Stomach (tissue), 9 donors: ENCODE results near the gene TPTE2. TPM values are rescaled to one million over a fixed set of nuclear protein-coding genes. Genes with fewer than 3 reads are reported as not detected.

Source experiments
- DNase-seq, 2 donors: peaks; one replicate each; pipeline versions ENCODE4 v3.0.0 to v3.0.0-alpha.2; 2013 to 2019
- H3K27ac ChIP-seq, 5 donors: fragments of 200-600 bp in 4 of 5; sonication (generic) in 4 of 5; one replicate each; pipeline ENCODE4 v1.5.1; 2013 to 2019; ENCODE audit warnings: mild to moderate bottlenecking in 1 of 5, moderate library complexity in 1 of 5
- H3K27me3 ChIP-seq, 3 donors: fragments of 200-600 bp; sonication (generic); one replicate each; pipeline ENCODE4 v1.5.1; 2017 to 2019; ENCODE audit warnings: mixed run types in 1 of 3
- H3K36me3 ChIP-seq, 4 donors: fragments of 200-600 bp; sonication (generic); 1 replicate in 3 of 4; 2 replicates in 1 of 4; pipeline ENCODE4 v1.5.1; 2016 to 2019
- H3K4me1 ChIP-seq, 4 donors: fragments of 200-600 bp; sonication (generic); one replicate each; pipeline ENCODE4 v1.5.1; 2016 to 2019
- H3K4me3 ChIP-seq, 4 donors: fragments of 200-600 bp; sonication (generic) in 3 of 4; one replicate each; pipeline ENCODE4 v1.5.1; 2016 to 2019; ENCODE audit warnings: mild to moderate bottlenecking in 1 of 4
- H3K9me3 ChIP-seq, 4 donors: fragments of 200-600 bp; sonication (generic); one replicate each; pipeline ENCODE4 v1.5.1; 2016 to 2019
- EP300 ChIP-seq: sonication (generic); formaldehyde crosslinking; IDR thresholded peaks from one replicate; pipeline ENCODE4 v1.6.1; 2017; ENCODE audit warnings: antibody characterized with exemption
- POLR2A ChIP-seq, 4 donors: fragments of 450-650 bp; IDR thresholded peaks; one replicate each; pipeline ENCODE4 v1.6.1; 2016; ENCODE audit warnings: antibody characterized with exemption in 4 of 4, control low read depth in 2 of 4, mild to moderate bottlenecking in 1 of 4, moderate library complexity in 1 of 4
- POLR2AphosphoS5 ChIP-seq, 3 donors: sonication (generic); formaldehyde crosslinking; IDR thresholded peaks; one replicate each; pipeline ENCODE4 v1.6.1; 2016; ENCODE audit warnings: antibody characterized with exemption in 3 of 3
- WGBS, 5 donors: extraction: QIAGEN DNeasy Blood & Tissue Kit in 3 of 5; methylation state at CpG; one replicate each; pipeline versions ENCODE4 v1.1.5 to v1.1.7; 2013 to 2018; 5-methylcytosine and 5-hydroxymethylcytosine counted together
- intact Hi-C: fragments of 100-400 bp; cut with DNase I; formaldehyde crosslinking; loops from one replicate; pipeline ENCODE4 v1.15.1; 2023; ENCODE audit warnings: low total_unique reads
- polyA plus RNA-seq, 3 donors: library from polyadenylated mRNA; stranded (reverse); fragments of 200-250 nt; gene quantifications; one replicate each; pipeline ENCODE4 v1.2.3, GENCODE V29; 2013
- total RNA-seq, 5 donors: library from RNA; depleted of rRNA; stranded (reverse); fragments of >200 nt; gene quantifications; one replicate each; pipeline versions ENCODE4 v1.1.0 to v1.2.3, GENCODE V29; 2014 to 2016
- TF ChIP-seq, protein P1 (sequence below), 7 experiments: fragments of 450-650 bp in 4 of 7; fragments of 200-600 bp in 3 of 7; sonication (generic) in 3 of 7; IDR thresholded peaks; one replicate each; pipeline ENCODE4 v1.5.1; 2016 to 2019; ENCODE audit warnings: antibody characterized with exemption in 7 of 7, control low read depth in 2 of 7, mild to moderate bottlenecking in 1 of 7
- donor health status: healthy with polysubstance abuse.
- donor health status: Bipolar disorder and iron deficiency.
- donor health status: healthy.

TPTE2 gene
- total and polyA plus RNA-seq, 8 donors, result 1.2 TPM; not detected in 7

DNA sequence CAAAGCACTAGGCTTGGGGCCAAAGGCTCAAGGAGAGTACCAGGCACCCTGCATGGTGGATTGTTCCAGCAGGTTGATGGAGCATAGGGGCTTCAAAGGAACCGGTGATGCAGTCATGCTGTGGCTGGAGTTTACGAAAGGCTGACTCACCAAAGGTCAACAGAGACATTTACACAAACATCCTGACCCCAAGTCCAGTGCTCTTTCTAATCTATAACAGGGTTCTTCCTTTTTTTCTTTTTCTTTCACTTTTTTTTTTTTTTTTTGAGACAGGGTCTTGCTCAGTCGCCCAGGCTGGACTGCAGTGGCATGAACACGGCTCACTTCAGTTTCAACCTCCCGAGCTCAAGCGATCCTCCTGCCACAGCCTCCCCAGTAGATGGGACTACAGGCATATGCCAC is 35.6 kb upstream of the TPTE2 start:
- DNase-seq, result peak in 1 of 2 donors; percentile 15
- intact Hi-C loops, result no loop called here
- H3K4me1 ChIP-seq, result peaks cover 0 to 7% (median 5%) of the 10 kb centered on the region in 4 donors
- TF ChIP-seq POLR2A (IDR thresholded peaks at IDR 0.05) (no peak), EP300 (no peak)
- no peak overlapping the region for H3K4me3 ChIP-seq
- WGBS, 5 donors, result 73 to 84% (median 78%) methylated on average over 6 of the region's 6 CpGs
- no peak overlapping the region for H3K27ac ChIP-seq
- H3K9me3 ChIP-seq, result no peaks in the 10 kb centered on the region
- peaks cover 0 to 31% (median 9%) of the 10 kb centered on the region in 3 donors for H3K27me3 ChIP-seq
- H3K36me3 ChIP-seq, result no peaks in the 10 kb centered on the region

DNA sequence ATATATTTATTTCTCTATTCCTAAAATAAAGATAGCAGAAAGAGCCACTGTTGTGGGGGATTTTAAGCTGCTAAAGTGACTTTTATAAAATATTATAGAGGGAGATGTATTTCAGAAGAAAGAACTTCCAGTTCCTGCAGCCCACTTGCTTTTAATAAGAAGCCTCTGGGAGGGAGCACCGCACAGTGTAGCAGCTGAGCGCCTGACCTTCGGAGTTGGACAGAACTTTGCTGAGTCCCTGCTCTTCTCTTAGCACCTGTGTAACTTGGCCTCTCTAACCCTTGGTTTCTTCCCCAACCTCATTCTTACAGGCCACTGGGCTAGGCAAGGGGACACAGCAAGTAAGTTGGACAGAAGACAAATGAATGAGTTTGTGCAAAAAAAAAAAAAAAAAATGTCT is 34.8 kb upstream of the TPTE2 start:
- intact Hi-C loops, result no loop called here
- WGBS, 5 donors, result 94 to 100% (median 97%) methylated on average over 3 of the region's 3 CpGs
- no peak for TF ChIP-seq POLR2AphosphoS5 (IDR thresholded peaks at IDR 0.05)
- no peak overlapping the region for H3K27ac ChIP-seq
- H3K4me1 ChIP-seq, result no peaks in the 10 kb centered on the region
- peaks cover 0 to 22% (median 0%) of the 10 kb centered on the region in 3 donors for H3K27me3 ChIP-seq
- DNase-seq, result no peak
- no peaks in the 10 kb centered on the region for H3K36me3 ChIP-seq
- no peak overlapping the region for H3K4me3 ChIP-seq
- no peaks in the 10 kb centered on the region for H3K9me3 ChIP-seq

DNA sequence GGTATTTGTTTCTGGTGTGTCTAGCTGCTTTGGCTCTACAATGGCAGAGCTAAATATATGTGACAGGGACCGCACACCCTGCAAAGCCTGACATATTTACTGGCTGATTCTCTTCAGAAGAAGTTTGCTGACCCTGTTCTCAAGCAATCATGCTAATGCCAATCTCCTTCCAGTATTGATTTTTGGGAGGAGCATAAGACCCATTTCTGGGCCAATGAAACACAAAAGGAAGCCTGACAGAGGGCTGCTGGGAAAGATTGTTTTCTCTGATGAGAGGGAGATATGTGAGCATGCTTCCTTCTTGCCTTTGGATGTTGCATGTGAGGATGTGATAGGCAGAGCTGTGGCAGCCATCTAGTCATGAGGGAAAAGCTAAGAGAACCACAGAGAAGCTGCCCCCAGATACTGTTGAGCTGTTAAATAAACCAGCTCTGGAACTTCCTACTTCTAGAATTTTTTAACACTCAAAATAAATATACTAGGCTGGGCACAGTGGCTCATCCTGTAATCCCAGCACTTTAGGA is 31.4 kb upstream of the TPTE2 start:
- Histone ChIP-seq H3K9me3 (no peaks in the 10 kb centered on the region), H3K27ac (no peak overlapping the region), H3K4me1 (peaks cover 0 to 5% (median 0%) of the 10 kb centered on the region in 4 donors), H3K4me3 (no peak overlapping the region), H3K27me3 (peaks cover 0 to under 1% (median 0%) of the 10 kb centered on the region in 3 donors), H3K36me3 (no peaks in the 10 kb centered on the region)
- TF ChIP-seq POLR2A (IDR thresholded peaks at IDR 0.05), result no peak
- TF ChIP-seq, protein P1, sequence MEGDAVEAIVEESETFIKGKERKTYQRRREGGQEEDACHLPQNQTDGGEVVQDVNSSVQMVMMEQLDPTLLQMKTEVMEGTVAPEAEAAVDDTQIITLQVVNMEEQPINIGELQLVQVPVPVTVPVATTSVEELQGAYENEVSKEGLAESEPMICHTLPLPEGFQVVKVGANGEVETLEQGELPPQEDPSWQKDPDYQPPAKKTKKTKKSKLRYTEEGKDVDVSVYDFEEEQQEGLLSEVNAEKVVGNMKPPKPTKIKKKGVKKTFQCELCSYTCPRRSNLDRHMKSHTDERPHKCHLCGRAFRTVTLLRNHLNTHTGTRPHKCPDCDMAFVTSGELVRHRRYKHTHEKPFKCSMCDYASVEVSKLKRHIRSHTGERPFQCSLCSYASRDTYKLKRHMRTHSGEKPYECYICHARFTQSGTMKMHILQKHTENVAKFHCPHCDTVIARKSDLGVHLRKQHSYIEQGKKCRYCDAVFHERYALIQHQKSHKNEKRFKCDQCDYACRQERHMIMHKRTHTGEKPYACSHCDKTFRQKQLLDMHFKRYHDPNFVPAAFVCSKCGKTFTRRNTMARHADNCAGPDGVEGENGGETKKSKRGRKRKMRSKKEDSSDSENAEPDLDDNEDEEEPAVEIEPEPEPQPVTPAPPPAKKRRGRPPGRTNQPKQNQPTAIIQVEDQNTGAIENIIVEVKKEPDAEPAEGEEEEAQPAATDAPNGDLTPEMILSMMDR (IDR thresholded peaks at IDR 0.05), result no peak
- TF ChIP-seq EP300, result no peak
- no peak for TF ChIP-seq POLR2AphosphoS5 (IDR thresholded peaks at IDR 0.05)
- intact Hi-C loops, result no loop called here
- 90 to 100% (median 93%) methylated on average over 1 of the region's 1 CpG for WGBS, 5 donors
- no peak for DNase-seq

DNA sequence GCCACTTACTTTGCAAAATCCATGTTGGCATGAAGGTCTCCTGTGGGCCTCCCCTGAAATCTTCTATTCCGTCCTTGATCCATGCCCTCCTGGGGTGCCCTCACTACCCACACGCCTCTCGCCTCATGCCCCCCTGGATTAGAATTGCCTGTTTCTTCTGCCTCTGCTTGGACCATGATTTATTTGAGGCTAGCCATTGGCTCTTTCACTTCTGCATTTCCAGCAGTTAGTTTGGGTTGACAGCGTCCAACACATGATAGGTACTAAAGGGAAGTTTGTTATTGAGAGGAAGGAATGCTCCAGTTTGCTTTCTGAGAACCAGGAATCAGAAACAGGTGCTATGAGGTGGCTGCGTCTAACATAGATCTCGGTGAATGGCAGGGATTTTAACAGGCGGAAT is 30.5 kb upstream of the TPTE2 start:
- no peak overlapping the region for H3K27ac ChIP-seq
- H3K36me3 ChIP-seq, result no peaks in the 10 kb centered on the region
- TF ChIP-seq EP300 (no peak), POLR2A (IDR thresholded peaks at IDR 0.05) (no peak), POLR2AphosphoS5 (IDR thresholded peaks at IDR 0.05) (no peak)
- TF ChIP-seq, protein P1 (IDR thresholded peaks at IDR 0.05), result no peak
- DNase-seq, result no peak
- H3K4me1 ChIP-seq, result peaks cover 0 to 13% (median 4%) of the 10 kb centered on the region in 4 donors
- H3K9me3 ChIP-seq, result no peaks in the 10 kb centered on the region
- intact Hi-C loops, result no loop called here
- no peaks in the 10 kb centered on the region for H3K27me3 ChIP-seq
- 83 to 88% (median 86%) methylated on average over 7 of the region's 7 CpGs for WGBS, 5 donors
- no peak overlapping the region for H3K4me3 ChIP-seq

DNA sequence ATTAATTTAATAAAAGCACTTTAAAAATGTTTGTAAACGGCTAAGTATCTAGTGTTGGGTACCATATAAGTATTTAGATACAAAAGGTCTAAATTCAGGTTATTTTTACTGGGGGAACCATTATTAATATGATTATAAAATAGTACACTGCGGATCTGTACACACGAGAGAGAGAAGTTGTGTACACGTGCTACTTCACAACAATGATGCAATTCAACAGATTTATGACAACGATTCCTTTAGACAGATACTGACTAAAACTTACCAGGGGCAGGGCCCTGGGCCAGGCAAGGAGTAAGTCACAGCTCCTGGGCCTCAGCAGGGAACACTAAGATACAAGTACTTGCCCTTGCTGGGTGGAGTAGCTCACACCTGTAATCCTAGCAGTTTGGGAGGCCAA is 29.1 kb upstream of the TPTE2 start:
- intact Hi-C loops, result no loop called here
- Histone ChIP-seq H3K9me3 (no peaks in the 10 kb centered on the region), H3K4me1 (peaks cover 0 to 14% (median 4%) of the 10 kb centered on the region in 4 donors), H3K27ac (no peak overlapping the region), H3K36me3 (no peaks in the 10 kb centered on the region), H3K27me3 (no peaks in the 10 kb centered on the region), H3K4me3 (no peak overlapping the region)
- 75 to 88% (median 83%) methylated on average over 5 of the region's 5 CpGs for WGBS, 5 donors
- DNase-seq, result no peak
- TF ChIP-seq POLR2AphosphoS5 (IDR thresholded peaks at IDR 0.05) (no peak), POLR2A (IDR thresholded peaks at IDR 0.05) (no peak), EP300 (no peak)
- TF ChIP-seq, protein P1 (IDR thresholded peaks at IDR 0.05), result no peak
